CD8-positive, alpha-beta memory T cell (primary cell): ENCODE measurements around the gene KIF14. TPM values are rescaled to one million over a fixed set of nuclear protein-coding genes. Genes with fewer than 3 reads are reported as not detected.
"Not testable (repeated sequence)": the region's sequence is repeated elsewhere in the genome, so short reads cannot be mapped to it uniquely, and the experiment has no call there.

ENCODE experiments used
- CTCF ChIA-PET: fragments of 350-600 bp; sonication (Branson Sonifier 250); formaldehyde crosslinking; loops from one replicate; lab custom pipeline; 2021; ENCODE audit warnings: antibody characterized with exemption; lab: Charles Lee
- POLR2A ChIA-PET: fragments of 350-600 bp; sonication (Branson Sonifier 250); formaldehyde crosslinking; loops from one replicate; lab custom pipeline; 2021; ENCODE audit warnings: antibody characterized with exemption; lab: Charles Lee
- DNase-seq, 5 donors: peaks; one replicate each; pipeline versions ENCODE4 v3.0.0 to v3.0.0-alpha.2; 2020 to 2022; ENCODE audit warnings: mixed read lengths in 1 of 5
- H3K27ac ChIP-seq: one replicate; pipeline ENCODE4 v1.7.0; 2013; ENCODE audit warnings: low read depth, mild to moderate bottlenecking, low read length, moderate library complexity
- H3K27me3 ChIP-seq: 2 replicates; pipeline ENCODE4 v1.7.0; 2013; ENCODE audit warnings: low read length, mild to moderate bottlenecking; ENCODE audit not compliant: insufficient read depth, poor library complexity, severe bottlenecking
- H3K36me3 ChIP-seq: 2 replicates; pipeline ENCODE4 v1.7.0; 2013; ENCODE audit warnings: mild to moderate bottlenecking, low read length, moderate library complexity; ENCODE audit not compliant: insufficient read depth
- H3K4me1 ChIP-seq: 2 replicates; pipeline ENCODE4 v1.7.0; 2013; ENCODE audit warnings: mild to moderate bottlenecking, low read length, moderate library complexity; ENCODE audit not compliant: insufficient read depth
- H3K4me3 ChIP-seq: 2 replicates; pipeline ENCODE4 v1.7.0; 2013; ENCODE audit warnings: mild to moderate bottlenecking, low read length
- H3K9me3 ChIP-seq: 2 replicates; pipeline ENCODE4 v1.7.0; 2013; ENCODE audit warnings: mild to moderate bottlenecking, low read length
- H3K27ac Mint-ChIP-seq, 8 donors: one replicate each; pipeline ENCODE4 v1.8.0; 2020 to 2021; ENCODE audit warnings: mixed read lengths in 8 of 8, mild to moderate bottlenecking in 6 of 8, inconsistent platforms in 3 of 8, moderate library complexity in 3 of 8
- H3K27me3 Mint-ChIP-seq, 2 donors: one replicate each; pipeline ENCODE4 v1.8.0; 2020 to 2021; ENCODE audit warnings: mixed read lengths in 2 of 2, mild to moderate bottlenecking in 1 of 2, moderate library complexity in 1 of 2
- H3K36me3 Mint-ChIP-seq, 3 donors: one replicate each; pipeline ENCODE4 v1.8.0; 2020 to 2021; ENCODE audit warnings: mixed read lengths in 3 of 3, inconsistent platforms in 1 of 3, mild to moderate bottlenecking in 1 of 3
- H3K4me1 Mint-ChIP-seq, 3 donors: one replicate each; pipeline ENCODE4 v1.8.0; 2020 to 2021; ENCODE audit warnings: mixed read lengths in 3 of 3, inconsistent platforms in 1 of 3, mild to moderate bottlenecking in 1 of 3
- H3K4me3 Mint-ChIP-seq, 7 donors: one replicate each; pipeline ENCODE4 v1.8.0; 2020 to 2021; ENCODE audit warnings: mixed read lengths in 7 of 7, mild to moderate bottlenecking in 6 of 7, moderate library complexity in 4 of 7, inconsistent platforms in 2 of 7
- H3K9me3 Mint-ChIP-seq, 5 donors: one replicate each; pipeline ENCODE4 v1.8.0; 2020 to 2022; ENCODE audit warnings: mixed read lengths in 5 of 5, mild to moderate bottlenecking in 3 of 5, moderate library complexity in 2 of 5, inconsistent platforms in 1 of 5
- polyA plus RNA-seq: library from polyadenylated mRNA; unstranded; fragments of 300-500 nt; fragmentation: Illumina TruSeq; gene quantifications from one replicate; pipeline ENCODE4 v1.2.3, GENCODE V29; 2021
- total RNA-seq, 2 experiments: library from RNA; stranded (reverse); gene quantifications; one replicate each; pipeline ENCODE4 v1.2.3, GENCODE V29; 2021

Gene KIF14
- total and polyA plus RNA-seq, 3 experiments from 2014 or later = 9.3 TPM; not detected in 1

DNA sequence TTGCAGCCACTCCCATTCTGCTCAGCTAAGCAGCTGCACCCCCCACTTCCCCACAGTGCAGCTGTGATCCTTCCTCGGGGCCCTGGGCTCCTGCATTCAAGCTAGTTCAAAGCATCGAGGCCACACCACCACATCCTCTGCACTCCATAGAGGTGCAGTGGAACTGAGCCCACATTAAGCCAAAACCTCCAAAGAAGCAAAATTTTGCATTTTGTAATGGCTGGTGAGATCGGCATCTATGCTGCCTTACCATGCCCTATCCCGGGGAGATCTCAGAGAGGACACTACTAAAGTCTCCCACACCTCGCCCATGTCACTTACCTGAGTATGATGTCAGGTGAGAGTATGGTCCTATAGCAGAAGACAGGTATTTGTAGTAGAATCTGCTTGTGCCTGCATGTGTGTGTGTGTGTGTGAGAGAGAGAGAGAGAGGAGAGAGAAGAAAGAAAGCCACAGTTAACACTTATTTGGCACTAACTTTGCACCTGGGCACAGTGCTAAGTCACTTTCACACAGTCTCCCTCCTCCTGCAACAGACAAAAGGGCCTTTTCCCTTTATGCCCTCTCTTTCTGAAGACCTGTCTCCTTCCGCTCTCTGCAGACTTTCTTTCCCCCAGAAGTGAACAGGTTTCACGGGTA lies 89.8 kb downstream of the KIF14 start:
- peak; percentile 23 to 81 (median 69) for DNase-seq
- no peak overlapping the region for H3K27ac ChIP-seq
- H3K36me3 ChIP-seq = no peaks in the 10 kb centered on the region
- ChIA-PET POLR2A (no interaction called here), CTCF (interaction anchor here (2.5 kb wide), 1 partner anchor 20 kb away, joined by 6 read pairs; no protein-coding TSS in a partner anchor)
- peak overlapping the region; percentile 58 to 81 (median 68) for H3K4me3 Mint-ChIP-seq
- no peaks in the 10 kb centered on the region for H3K27me3 ChIP-seq
- peak overlapping the region; percentile 43 for H3K4me3 ChIP-seq
- no peaks in the 10 kb centered on the region for H3K9me3 Mint-ChIP-seq
- H3K9me3 ChIP-seq = no peaks in the 10 kb centered on the region
- H3K27ac Mint-ChIP-seq = peak overlapping the region; percentile 44 to 92 (median 76)
- no peaks in the 10 kb centered on the region for H3K36me3 Mint-ChIP-seq
- H3K4me1 ChIP-seq = peaks cover 35% of the 10 kb centered on the region
- peaks cover 0 to 4% of the 10 kb centered on the region in 2 donors for H3K27me3 Mint-ChIP-seq
- H3K4me1 Mint-ChIP-seq = peaks cover 23 to 45% (median 35%) of the 10 kb centered on the region in 3 donors

DNA sequence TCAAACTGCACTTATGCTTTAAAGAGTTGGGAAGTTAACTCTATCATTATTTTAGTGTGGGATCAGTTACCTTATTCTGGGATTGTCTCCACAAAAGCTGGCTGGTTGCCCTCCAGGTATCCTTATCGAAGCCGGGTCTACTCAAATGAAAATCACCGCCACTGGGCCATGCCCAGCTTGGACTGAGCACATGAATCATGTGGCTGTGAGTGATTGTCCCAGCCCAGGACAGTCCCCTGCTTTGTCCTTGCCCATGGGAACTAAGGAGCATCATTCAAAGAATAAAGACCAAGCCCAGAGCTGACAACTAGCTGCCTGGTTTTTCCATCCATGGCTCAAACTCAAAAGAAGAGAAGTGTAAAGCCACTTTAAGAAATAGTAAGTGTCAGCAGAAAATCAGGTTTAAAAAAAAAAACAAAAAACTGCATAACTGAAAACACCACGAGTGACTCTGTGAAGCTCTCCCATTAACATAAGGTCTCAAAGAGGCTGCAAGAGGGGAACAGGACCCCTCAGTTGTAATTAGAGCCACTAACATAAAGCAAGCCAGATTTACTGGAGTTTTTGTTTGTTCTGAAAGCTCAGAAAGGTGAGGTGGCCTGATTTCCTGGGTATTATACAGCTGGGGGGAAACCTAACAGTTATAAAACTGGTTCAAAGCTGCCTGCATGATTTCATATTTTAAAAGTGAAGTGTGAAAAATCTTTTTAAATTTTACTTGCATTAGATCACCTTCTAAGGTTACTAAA lies 91.5 kb downstream of the KIF14 start:
- POLR2A ChIA-PET = no interaction called here
- DNase-seq = no peak
- CTCF ChIA-PET = interaction anchor here (1.6 to 2.5 kb wide), 2 partner anchors 13 to 19 kb away, joined by 3 to 6 read pairs; no protein-coding TSS in a partner anchor
- H3K36me3 ChIP-seq = no peaks in the 10 kb centered on the region
- H3K4me3 ChIP-seq = no peak overlapping the region
- Mint-ChIP-seq H3K4me1 (peaks cover 23 to 45% (median 35%) of the 10 kb centered on the region in 3 donors), H3K27me3 (peaks cover 0 to 4% of the 10 kb centered on the region in 2 donors), H3K36me3 (no peaks in the 10 kb centered on the region), H3K27ac (peak overlapping the region in 5 of 8 donors; percentile 5 to 70 (median 24)), H3K9me3 (no peaks in the 10 kb centered on the region), H3K4me3 (peak overlapping the region in 1 of 7 donors; percentile 1)
- H3K27me3 ChIP-seq = no peaks in the 10 kb centered on the region
- peaks cover 35% of the 10 kb centered on the region for H3K4me1 ChIP-seq
- H3K27ac ChIP-seq = no peak overlapping the region
- H3K9me3 ChIP-seq = no peaks in the 10 kb centered on the region

DNA sequence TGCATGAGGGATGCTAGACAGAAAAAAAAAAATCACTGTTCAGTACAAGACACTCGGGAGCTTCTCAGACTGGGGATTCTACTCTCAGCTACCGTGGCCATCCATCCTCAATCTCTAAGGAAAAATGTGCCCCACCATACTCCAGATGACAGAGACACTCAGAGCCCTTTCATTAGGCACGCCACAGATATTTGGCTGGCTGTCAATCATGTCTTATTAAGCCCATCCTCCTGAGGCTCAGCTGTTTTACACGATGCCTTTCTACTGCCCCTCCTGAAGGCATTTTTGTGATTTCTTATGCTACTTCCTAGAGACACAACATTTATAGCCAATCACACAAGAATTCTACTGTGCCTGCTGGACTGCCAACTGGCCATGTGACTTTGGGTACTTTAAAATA lies 92.9 kb downstream of the KIF14 start:
- no peaks in the 10 kb centered on the region for H3K9me3 Mint-ChIP-seq
- H3K4me3 Mint-ChIP-seq = no peak overlapping the region
- no peaks in the 10 kb centered on the region for H3K27me3 ChIP-seq
- H3K27me3 Mint-ChIP-seq = peaks cover 0 to 3% of the 10 kb centered on the region in 2 donors
- H3K36me3 Mint-ChIP-seq = no peaks in the 10 kb centered on the region
- peaks cover 22 to 39% (median 29%) of the 10 kb centered on the region in 3 donors for H3K4me1 Mint-ChIP-seq
- H3K27ac Mint-ChIP-seq = peak overlapping the region in 2 of 8 donors; percentile 12 to 29
- no peaks in the 10 kb centered on the region for H3K9me3 ChIP-seq
- no peak overlapping the region for H3K4me3 ChIP-seq
- no peak overlapping the region for H3K27ac ChIP-seq
- peaks cover 35% of the 10 kb centered on the region for H3K4me1 ChIP-seq
- no peak for DNase-seq
- ChIA-PET CTCF (interaction anchor here (1.2 kb wide), 1 partner anchor 16 kb away, joined by 4 read pairs; no protein-coding TSS in a partner anchor), POLR2A (no interaction called here)
- no peaks in the 10 kb centered on the region for H3K36me3 ChIP-seq

DNA sequence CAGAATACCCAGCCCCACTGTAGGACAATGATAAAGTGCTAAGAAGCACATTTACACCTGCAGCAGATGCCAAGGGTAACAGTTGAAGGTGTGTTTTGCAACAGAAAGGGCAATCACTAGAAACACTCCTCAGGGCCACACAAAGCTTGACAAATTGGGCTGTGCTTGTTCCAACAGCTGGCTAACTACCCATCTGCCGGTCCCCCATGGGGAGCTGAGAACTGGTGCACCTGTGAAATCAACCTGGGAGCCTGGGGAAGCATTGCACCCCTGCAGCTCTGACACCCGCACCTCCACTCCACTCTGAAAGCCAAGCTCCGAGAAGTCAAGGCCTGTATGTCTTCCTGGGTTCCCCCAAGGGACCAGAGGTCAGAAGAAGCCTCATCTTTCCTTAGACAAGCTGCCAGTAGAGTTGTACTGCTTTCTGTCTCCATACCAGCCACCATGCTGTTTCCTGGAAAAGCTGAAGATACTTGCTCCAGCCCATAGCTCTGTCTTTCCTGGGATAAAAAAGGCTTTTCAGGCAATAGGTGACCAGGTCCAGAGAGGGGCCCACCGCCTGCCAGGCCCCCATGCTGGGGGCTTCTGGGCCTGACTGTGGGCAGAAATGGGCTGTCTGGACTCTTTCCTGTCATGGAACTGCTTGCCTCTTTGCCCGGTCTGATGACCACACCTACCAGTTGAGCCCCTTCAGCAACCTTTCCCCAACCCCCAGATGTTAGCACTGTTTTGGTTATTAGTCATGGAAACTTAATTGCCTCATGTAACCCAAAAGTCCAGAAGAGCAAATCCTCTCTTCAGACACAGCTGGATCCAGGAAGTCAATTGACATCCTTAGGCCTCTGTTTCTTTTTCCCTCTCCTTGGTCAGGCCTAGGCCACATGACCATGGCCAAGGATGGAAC lies 93.6 kb downstream of the KIF14 start:
- Histone ChIP-seq H3K27me3 (no peaks in the 10 kb centered on the region), H3K27ac (no peak overlapping the region), H3K36me3 (no peaks in the 10 kb centered on the region), H3K9me3 (no peaks in the 10 kb centered on the region), H3K4me3 (no peak overlapping the region), H3K4me1 (peaks cover 31% of the 10 kb centered on the region)
- Mint-ChIP-seq H3K4me3 (no peak overlapping the region), H3K36me3 (no peaks in the 10 kb centered on the region), H3K9me3 (no peaks in the 10 kb centered on the region), H3K27me3 (no peaks in the 10 kb centered on the region), H3K4me1 (peaks cover 20 to 32% (median 23%) of the 10 kb centered on the region in 3 donors), H3K27ac (peak overlapping the region in 1 of 8 donors; percentile 12)
- DNase-seq = no peak
- POLR2A ChIA-PET = no interaction called here
- CTCF ChIA-PET = interaction anchor here (1.2 kb wide), 1 partner anchor 15 kb away, joined by 4 read pairs; no protein-coding TSS in a partner anchor

DNA sequence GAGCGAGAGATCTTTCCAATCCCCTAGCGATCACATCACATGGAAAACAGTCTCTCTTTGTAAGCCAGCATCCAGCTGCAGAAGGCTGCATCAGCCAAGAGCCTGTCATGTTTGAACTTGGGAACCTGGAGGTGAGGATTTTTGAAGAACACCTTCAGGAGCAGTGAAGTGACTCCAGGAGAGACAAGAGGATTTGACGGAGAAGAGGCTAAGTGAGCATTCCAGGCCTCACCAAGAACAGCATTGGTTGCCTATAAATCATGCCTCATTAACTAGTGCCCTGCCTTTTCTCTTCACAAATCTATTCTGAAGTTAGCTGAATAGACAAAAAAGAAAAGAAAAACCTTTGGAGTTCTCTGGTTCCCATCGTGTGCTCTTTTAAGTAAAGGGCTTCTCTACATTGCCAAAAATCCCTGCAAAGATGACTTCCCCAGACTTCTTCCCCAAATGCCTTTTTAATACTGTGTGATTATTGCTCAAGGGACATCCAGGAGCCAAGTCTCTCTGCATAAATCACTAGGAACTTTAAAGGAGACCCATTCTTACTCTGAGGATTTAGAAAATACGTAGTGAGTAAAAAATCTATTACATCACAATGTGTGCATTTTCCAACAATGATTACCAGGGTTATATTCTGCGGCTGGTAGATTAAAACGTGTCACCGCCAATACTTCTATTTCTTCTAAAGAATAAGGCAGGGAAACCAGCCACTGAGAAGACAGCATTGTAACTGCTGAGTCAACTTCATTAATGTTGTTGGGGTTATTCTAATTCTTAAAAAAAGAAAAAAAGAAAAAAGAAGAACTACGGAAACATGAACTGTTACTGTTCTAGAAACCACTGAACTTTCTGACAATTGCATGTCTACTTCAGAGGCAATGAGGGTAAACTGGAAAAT lies 95.2 kb downstream of the KIF14 start:
- no peak overlapping the region for H3K27ac Mint-ChIP-seq
- H3K4me3 Mint-ChIP-seq = no peak overlapping the region
- H3K9me3 Mint-ChIP-seq = no peaks in the 10 kb centered on the region
- DNase-seq = no peak
- no peak overlapping the region for H3K27ac ChIP-seq
- H3K4me3 ChIP-seq = no peak overlapping the region
- ChIA-PET CTCF (no interaction called here), POLR2A (no interaction called here)
- peaks cover 17% of the 10 kb centered on the region for H3K4me1 ChIP-seq
- H3K4me1 Mint-ChIP-seq = peaks cover 8 to 18% (median 10%) of the 10 kb centered on the region in 3 donors
- H3K27me3 Mint-ChIP-seq = no peaks in the 10 kb centered on the region
- no peaks in the 10 kb centered on the region for H3K36me3 Mint-ChIP-seq
- H3K9me3 ChIP-seq = no peaks in the 10 kb centered on the region
- no peaks in the 10 kb centered on the region for H3K36me3 ChIP-seq
- H3K27me3 ChIP-seq = no peaks in the 10 kb centered on the region

DNA sequence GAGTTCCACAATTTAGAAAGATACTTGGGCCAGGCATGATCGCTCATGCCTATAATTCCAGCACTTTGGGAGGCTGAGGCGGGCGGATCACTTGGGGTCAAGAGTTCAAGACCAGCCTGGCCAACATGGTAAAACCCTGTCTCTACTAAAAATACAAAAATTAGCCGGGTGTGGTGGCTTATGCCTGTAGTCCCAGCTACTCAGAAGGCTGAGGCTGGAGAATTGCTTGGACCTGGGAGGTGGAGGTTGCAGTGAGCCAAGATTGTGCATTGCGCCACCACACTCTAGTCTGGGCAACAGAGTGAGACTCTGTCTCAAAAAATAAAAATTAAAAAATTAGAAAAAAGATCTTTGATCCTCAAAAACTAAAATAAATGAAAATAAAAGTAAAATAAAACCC lies 96.0 kb downstream of the KIF14 start:
- H3K9me3 Mint-ChIP-seq, H3K9me3 ChIP-seq, H3K36me3 Mint-ChIP-seq, H3K4me3 Mint-ChIP-seq, CTCF ChIA-PET, H3K27me3 Mint-ChIP-seq, POLR2A ChIA-PET, H3K4me3 ChIP-seq, H3K4me1 ChIP-seq, H3K27me3 ChIP-seq, H3K27ac ChIP-seq, H3K4me1 Mint-ChIP-seq, H3K36me3 ChIP-seq, DNase-seq: not testable (repeated sequence)
- H3K27ac Mint-ChIP-seq = peak overlapping the region in 1 of 8 donors; percentile 14

DNA sequence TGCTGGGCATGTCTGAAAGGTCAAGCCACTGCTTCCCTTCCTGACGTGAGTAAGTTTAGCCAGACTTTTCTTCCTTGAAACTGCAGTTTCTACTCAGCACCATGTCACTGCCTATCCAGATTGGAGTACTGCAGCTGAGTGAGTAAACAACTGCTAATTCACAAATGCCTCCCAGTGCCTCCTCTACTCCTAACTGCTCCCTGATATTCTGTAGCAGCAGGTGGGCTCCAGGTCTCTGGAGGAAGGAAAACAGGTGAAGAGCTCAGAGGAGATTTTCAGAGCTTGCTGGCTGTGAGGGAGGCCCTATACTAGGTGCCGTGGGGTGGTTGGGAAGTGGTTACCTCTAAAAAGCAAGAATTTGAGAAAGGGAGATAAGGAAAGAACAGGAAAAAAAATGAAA lies 96.5 kb downstream of the KIF14 start:
- Histone ChIP-seq H3K4me3 (no peak overlapping the region), H3K27ac (no peak overlapping the region), H3K9me3 (no peaks in the 10 kb centered on the region), H3K36me3 (no peaks in the 10 kb centered on the region), H3K27me3 (no peaks in the 10 kb centered on the region), H3K4me1 (peaks cover 5% of the 10 kb centered on the region)
- CTCF ChIA-PET = no interaction called here
- no peak overlapping the region for H3K27ac Mint-ChIP-seq
- POLR2A ChIA-PET = no interaction called here
- peaks cover 0 to 5% (median 2%) of the 10 kb centered on the region in 3 donors for H3K4me1 Mint-ChIP-seq
- H3K4me3 Mint-ChIP-seq = no peak overlapping the region
- no peaks in the 10 kb centered on the region for H3K9me3 Mint-ChIP-seq
- no peaks in the 10 kb centered on the region for H3K36me3 Mint-ChIP-seq
- no peak for DNase-seq
- H3K27me3 Mint-ChIP-seq = no peaks in the 10 kb centered on the region
